LNCAP (cell line): ENCODE results near the gene SLC16A5.

ENCODE experiments used
- TF ChIP-seq, protein P1 (sequence below): fragments of 450-650 bp; IDR thresholded peaks from 2 replicates; pipeline ENCODE4 v1.5.1; 2017; ENCODE audit warnings: mild to moderate bottlenecking

The SLC16A5 gene

DNA sequence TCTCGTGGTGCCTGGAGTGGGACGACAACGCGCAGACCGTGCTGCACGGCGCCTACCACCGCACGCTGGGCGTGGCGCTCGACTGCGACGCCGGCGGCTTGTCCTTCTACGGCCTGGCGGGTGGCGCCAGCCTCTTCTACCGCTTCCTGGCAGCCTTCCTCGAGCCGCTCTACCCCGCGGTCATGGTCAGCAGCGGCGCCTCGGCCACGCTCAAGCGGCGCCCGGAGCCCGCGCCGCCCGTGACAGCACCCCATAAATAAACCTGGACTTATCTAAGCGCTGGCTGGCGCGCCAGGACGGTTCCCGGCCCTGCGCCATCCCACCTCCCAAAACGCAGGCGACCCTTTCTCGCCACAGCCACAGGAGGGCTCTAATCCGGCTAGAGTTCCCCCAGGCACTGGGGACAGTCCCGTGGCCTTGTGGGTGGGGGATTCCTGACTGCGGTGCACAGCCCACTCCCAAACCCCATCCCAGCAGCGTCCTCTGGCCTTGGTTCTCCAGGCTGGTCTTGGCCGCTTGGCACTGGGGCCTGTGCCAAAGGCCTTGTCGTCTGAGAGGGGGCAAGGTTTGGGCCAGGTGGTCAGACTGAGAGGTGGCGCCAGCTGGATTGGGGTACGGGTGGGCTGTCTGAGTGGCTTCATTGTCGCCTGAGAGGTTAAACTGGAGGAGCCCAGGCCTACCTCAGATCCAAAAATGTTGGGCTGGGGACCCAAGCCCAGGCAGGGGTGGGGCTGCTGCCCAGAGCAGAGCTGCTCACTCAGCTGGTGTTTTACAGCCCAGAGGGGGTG, 10.1 kb upstream of the SLC16A5 start:
- TF ChIP-seq, protein P1, sequence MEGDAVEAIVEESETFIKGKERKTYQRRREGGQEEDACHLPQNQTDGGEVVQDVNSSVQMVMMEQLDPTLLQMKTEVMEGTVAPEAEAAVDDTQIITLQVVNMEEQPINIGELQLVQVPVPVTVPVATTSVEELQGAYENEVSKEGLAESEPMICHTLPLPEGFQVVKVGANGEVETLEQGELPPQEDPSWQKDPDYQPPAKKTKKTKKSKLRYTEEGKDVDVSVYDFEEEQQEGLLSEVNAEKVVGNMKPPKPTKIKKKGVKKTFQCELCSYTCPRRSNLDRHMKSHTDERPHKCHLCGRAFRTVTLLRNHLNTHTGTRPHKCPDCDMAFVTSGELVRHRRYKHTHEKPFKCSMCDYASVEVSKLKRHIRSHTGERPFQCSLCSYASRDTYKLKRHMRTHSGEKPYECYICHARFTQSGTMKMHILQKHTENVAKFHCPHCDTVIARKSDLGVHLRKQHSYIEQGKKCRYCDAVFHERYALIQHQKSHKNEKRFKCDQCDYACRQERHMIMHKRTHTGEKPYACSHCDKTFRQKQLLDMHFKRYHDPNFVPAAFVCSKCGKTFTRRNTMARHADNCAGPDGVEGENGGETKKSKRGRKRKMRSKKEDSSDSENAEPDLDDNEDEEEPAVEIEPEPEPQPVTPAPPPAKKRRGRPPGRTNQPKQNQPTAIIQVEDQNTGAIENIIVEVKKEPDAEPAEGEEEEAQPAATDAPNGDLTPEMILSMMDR, result no peak

DNA sequence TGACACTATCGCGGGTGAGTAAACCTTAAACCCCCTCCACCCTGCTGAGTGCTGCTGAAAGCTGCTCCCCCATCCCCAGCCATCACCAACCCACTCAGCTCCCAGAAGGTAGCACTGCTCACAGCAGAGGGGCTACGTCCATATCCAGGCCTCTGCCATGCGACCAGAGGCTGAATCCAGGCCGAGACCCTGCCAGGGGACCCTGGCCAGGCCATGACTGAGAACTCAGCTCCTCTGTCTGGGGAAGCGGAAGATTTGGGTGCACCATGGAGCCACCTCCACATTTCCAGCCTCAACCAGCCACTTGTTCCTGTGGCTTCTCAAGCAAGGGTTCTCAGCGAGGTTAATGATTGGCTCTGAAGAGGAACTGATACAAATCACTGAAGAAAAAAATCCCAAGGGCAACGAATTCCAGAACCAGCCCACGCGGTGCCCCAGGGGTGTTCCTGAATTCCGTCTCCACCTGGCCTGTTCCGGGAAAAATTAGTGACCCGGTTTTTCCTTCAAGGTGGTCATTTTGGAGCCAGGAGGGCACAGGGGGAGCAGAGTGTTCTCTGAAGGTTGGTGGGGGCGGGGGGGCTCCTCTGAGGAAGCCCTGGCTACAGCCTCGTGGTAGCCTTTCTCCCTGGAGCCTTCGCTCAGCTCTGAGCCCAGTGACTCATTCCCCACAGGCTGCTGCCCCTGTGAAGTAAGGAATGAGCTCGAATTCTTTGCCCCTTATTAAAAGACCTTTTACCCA, 9.3 kb upstream of the SLC16A5 start:
- TF ChIP-seq, protein P1, result no peak

DNA sequence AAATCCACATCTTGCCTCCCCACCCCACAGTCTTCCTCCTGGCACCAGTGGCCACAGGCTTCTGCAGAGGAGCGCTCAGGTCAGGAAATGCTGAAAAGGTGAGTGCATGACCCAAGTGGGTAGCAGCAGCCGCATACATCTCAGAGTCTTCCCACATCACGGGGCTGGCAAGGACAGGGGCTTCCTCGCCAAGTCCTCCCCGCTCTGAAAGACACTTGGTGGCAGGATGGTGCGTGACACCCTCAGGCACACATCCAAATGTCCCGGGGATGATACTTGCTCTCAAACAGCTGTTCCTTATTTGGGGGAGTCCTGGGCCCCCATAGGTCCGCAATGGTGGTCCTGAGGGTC, 8.8 kb upstream of the SLC16A5 start:
- TF ChIP-seq, protein P1, result no peak

DNA sequence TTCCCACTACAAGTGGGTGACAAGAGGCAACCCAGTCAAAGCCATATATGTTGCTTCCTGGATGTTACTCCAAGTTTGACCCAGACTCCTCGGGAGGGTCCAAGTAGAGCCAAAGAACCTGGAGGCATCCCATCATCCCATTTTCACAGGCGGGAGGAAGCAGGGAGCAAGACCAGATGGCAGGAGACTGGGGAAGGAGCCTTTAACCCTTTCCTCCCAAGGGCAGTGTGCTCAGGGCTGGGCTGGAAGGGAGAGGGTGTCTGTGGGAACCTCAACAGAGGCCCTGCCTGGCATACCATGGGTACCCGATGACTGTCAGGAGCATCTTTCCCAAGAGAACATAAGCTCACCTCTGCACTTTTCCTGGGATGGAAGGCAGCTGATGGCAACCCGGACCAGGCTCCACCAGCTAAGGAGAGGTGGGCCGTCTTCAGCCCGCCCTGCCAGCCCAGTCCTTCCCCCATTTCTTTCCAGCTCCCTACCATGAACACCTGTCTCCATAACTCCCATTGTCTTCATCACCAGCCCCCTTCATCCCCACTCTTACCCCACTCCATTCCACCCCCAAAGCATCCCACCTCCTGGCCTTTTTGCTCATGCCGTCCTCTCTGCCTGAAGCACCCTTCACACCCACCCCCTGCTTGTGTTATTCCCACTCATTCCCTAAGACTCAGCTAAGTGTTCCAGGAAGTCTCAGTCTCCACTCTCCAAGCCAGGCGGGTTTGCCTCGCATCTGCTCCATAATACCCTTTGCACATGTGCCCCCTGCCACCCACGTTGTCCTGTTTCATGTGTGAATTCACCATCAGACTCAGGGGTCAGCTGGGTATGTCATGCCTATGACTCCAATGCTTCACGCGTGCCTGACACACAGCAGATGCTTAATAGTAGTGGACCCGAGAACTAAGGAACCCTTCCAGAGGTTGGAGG, 5.9 kb upstream of the SLC16A5 start:
- TF ChIP-seq, protein P1, result no peak

DNA sequence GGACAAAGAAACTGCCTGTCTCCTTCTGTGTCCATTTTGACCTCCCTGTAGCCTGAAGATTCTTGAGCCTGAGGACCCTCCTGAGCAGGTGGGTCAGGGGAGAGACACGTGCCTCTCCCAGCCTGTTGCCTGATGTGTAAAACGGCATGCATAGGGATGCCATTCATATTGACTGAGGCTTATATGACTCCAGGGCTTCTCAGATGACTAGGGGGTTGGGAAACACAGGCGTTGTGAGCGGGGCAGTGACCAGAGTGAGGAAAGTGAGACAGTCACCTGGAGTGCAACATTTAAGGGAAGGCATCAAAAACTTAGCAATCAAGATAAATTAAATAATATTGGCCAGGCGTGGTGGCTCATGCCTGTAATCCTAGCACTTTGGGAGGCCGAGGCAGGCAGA, 5.1 kb upstream of the SLC16A5 start:
- TF ChIP-seq, protein P1, result no peak

DNA sequence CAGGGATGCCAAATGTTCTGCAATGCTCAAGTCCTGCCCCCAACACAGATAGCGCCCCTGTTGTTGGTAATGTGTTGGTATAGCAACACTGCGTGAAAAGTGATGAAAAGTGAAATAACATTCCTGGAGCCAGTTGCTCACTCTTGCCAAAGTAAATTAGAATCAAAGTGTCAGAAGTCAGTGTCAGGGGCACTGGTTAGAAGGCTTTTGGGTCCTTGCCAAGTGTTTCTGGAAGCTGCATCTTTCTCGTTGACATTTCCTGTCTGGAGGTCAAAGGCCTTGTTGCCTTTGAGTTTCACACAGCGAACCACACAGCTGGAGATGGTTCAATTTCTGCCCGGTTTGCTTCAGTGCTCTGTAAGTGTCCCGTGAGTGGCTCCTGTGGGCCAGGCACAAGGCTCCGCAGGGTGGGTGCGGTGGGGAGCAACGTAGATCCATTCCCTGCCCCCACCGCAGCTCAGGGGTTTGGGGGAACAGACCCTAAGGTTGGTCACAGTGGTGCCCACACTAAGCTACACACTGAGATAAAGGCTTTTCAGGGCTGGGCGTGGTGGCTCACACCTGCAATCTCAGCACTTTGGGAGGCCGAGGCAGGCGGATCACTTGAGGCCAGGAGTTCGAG, 3.6 kb upstream of the SLC16A5 start:
- TF ChIP-seq, protein P1, result no peak
